RKO (cell line): ENCODE data around the gene ZSWIM6.
"Not testable (repeated sequence)": the region's sequence is repeated elsewhere in the genome, so short reads cannot be mapped to it uniquely, and the experiment has no call there.

Experiments used
- DNase-seq: peaks from one replicate; pipeline ENCODE4 v3.0.0-alpha.2; 2016; ENCODE audit warnings: low spot score

ZSWIM6 gene

GRCh38 chr5:61363401-61364114 is 31.5 kb downstream of the ZSWIM6 start:
- DNase-seq, result no peak

- DNase-seq, result no peak
Measured at GRCh38 chr5:61366497-61367240, 34.6 kb downstream of the ZSWIM6 start.

GRCh38 chr5:61370506-61370905 is 38.4 kb downstream of the ZSWIM6 start:
- DNase-seq, result no peak

- no peak for DNase-seq
Measured at GRCh38 chr5:61371474-61371873, 39.4 kb downstream of the ZSWIM6 start.

- no peak for DNase-seq
Measured at GRCh38 chr5:61379677-61380076, 47.6 kb downstream of the ZSWIM6 start.

GRCh38 chr5:61381968-61382367 is 49.9 kb downstream of the ZSWIM6 start:
- no peak for DNase-seq

- DNase-seq, result no peak
Measured at GRCh38 chr5:61385627-61386026, 53.6 kb downstream of the ZSWIM6 start.

GRCh38 chr5:61386045-61386800 is 54.2 kb downstream of the ZSWIM6 start:
- no peak for DNase-seq

GRCh38 chr5:61389609-61390008 is 57.6 kb downstream of the ZSWIM6 start:
- DNase-seq, result no peak

GRCh38 chr5:61394078-61394704 is 62.1 kb downstream of the ZSWIM6 start:
- no peak for DNase-seq

GRCh38 chr5:61394793-61395192 is 62.7 kb downstream of the ZSWIM6 start:
- no peak for DNase-seq

- no peak for DNase-seq
Measured at GRCh38 chr5:61397238-61397637, 65.2 kb downstream of the ZSWIM6 start.

GRCh38 chr5:61397937-61398336 is 65.9 kb downstream of the ZSWIM6 start:
- no peak for DNase-seq

- no peak for DNase-seq
Measured at GRCh38 chr5:61398440-61398839, 66.4 kb downstream of the ZSWIM6 start.

- no peak for DNase-seq
Measured at GRCh38 chr5:61399679-61400078, 67.6 kb downstream of the ZSWIM6 start.

- DNase-seq, result no peak
Measured at GRCh38 chr5:61401726-61402125, 69.7 kb downstream of the ZSWIM6 start.

- no peak for DNase-seq
Measured at GRCh38 chr5:61402244-61402823, 70.3 kb downstream of the ZSWIM6 start.

GRCh38 chr5:61402970-61403900 is 71.2 kb downstream of the ZSWIM6 start:
- no peak for DNase-seq

- no peak for DNase-seq
Measured at GRCh38 chr5:61405511-61406295, 73.6 kb downstream of the ZSWIM6 start.

- not testable (repeated sequence) for DNase-seq
Measured at GRCh38 chr5:61406497-61406896, 74.4 kb downstream of the ZSWIM6 start.
